Skin of body (tissue), 2 donors: ENCODE data around the gene RHOBTB1. TPM values are rescaled to one million over a fixed set of nuclear protein-coding genes. Genes with fewer than 3 reads are reported as not detected.
A peak's percentile ranks its signal among the peaks of the same experiment; 100 is the strongest.

Experiments
- DNase-seq: peaks from one replicate; lab custom pipeline; 2025; lab: John Stamatoyannopoulos, UW
- total RNA-seq: library from RNA; depleted of rRNA; stranded (reverse); fragments of >200 nt; gene quantifications from one replicate; pipeline ENCODE4 v1.2.3, GENCODE V29; 2014

RHOBTB1 gene
- total RNA-seq, 1 donor from 2014 or later = 22.8 TPM

GRCh38 chr10:60942134-60942787 is 1.7 kb downstream of the RHOBTB1 start:
- no peak for DNase-seq

DNA sequence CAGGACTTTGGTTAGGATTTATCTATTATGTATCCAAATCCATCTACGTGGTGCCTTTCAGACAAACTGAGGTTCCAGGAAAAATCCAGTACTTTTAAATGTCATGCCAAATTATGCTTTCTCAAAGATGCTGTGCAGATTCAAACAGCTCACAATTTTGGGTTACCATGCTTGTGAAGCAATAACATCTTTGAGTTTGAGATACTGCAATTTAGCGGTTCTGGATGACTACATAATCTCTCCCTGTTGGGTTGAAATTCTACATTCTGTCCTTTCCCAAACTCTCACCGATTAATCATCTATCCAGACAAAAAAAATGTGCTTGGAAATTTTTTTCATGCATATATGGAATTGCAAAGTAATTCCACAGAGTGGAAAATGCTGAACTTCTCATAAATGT is 3.5 kb downstream of the RHOBTB1 start:
- no peak for DNase-seq

DNA sequence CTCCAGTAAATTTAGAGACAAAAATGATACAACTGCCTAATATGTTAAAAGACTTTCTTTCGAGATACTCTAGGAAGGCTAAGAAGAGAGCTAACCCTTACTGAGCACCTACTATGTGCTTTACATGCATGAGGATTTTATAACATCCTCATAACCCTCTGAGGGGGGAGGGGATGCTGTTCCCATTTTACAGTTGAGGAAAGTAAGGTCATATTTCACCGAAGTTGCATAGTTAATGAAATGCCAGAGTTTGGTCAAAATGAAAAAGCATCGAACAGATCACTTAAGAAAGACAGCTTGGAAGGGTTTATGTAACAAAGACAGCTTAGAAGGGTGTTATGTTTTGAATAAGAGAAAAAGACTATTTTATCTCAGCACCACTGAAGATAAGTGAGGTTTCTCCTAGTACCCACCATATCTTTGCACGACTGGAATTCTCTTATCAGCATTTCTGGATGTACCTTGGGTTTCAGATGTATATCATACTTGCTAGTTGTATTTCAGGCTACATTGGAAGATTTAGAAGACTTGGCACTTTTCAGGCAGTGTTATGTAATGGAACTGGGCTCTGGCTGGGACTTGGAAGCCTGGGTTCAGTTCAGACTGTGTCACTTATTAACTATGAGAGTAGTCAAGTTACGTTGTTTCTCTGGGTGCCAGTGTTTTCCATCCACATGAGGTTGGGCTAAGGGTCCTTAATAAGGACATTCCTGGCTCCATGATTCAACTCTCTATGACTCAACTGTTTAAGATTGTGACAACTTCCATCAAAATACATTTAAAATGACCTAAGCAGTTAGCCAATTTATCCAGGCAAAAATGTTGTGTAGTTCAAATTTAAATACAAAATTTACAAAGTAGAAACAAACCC is 6.0 kb downstream of the RHOBTB1 start:
- DNase-seq = no peak

DNA sequence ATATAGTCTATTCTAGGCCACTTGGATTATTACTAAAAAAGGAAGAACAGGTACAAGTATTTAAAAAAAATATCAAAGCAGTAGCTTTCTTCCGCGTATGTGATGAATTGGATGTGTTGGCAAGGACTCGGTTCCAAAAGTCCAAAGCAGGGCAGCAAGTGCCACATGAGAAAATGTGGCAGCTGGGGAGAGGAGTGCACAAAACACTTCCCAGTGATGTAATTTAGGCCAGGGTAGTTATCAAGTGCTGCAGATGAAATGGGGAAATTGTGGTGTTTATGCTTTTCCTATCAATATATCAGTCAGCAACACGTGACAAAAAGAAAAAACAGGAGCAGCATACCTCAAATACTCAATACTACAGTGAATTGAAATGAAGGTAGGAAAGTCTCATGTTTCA is 7.0 kb downstream of the RHOBTB1 start:
- no peak for DNase-seq

- no peak for DNase-seq
Observed at GRCh38 chr10:60934215-60935175, 9.5 kb downstream of the RHOBTB1 start.

DNA sequence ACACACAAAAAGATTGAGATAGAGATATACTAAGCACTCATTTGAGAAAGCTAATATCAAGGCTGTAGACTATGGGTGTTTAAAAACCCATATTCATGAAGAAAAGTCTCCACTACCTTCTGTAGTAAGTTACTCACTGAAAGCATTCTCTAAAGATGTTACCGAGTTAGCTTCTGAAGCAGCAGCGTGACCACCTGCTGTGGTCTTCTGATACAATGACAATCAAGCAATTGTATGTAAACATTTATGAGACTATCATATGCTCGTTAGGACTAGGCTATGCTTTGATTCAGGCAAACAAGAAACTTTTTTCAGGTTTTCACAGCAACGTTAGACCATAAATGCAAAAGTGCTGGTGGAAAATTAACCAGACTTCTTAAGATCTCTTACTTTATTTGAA is 11.2 kb downstream of the RHOBTB1 start:
- no peak for DNase-seq

DNA sequence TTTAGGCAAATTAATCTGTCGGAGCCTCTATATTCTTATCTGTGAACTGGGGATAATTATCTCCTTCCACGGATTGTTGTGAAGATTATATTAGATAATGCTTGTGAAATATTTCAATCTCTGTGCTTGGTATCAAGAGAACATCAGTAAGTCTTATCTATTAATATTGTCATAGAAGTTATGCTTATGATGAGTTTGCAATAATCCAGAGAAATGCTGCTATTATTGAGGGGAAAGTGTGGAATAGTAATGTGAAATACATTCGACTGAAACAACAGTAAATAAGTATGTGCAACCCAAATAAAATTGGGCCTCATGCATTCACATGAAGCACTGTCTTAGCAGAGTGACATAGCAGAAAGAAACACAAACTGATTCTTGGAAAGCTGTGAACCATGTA is 13.7 kb downstream of the RHOBTB1 start:
- no peak for DNase-seq

- DNase-seq = no peak
Observed at GRCh38 chr10:60921633-60922032, 22.4 kb downstream of the RHOBTB1 start.

GRCh38 chr10:60920479-60920878 is 23.5 kb downstream of the RHOBTB1 start:
- no peak for DNase-seq

GRCh38 chr10:60919551-60919950 is 24.4 kb downstream of the RHOBTB1 start:
- no peak for DNase-seq

- DNase-seq = no peak
Observed at GRCh38 chr10:60917331-60918280, 26.4 kb downstream of the RHOBTB1 start.

DNA sequence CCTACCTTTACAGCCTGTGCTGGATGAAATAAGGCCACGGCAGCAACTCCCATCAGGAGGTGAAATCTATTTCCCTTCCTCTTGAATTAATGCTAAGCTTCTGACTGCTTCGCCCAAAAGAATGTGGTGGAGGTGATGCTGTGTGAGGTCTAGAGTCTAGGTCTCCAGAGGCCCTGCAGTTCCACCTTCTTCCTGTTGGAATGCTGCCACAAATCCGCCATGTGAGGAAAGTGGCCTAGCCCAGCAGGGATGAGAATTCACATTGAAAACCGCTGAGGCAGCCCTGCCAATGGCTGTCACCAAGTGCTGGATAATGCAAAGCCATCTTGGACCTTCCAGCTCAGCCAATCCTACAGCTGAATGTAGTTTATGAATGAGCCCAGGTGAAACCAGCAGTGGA is 28.0 kb downstream of the RHOBTB1 start:
- no peak for DNase-seq

- DNase-seq = peak; percentile 89
Observed at GRCh38 chr10:60914690-60915141, 29.3 kb downstream of the RHOBTB1 start.

GRCh38 chr10:60913657-60914056 is 30.3 kb downstream of the RHOBTB1 start:
- DNase-seq = no peak

GRCh38 chr10:60913071-60913470 is 30.9 kb downstream of the RHOBTB1 start:
- no peak for DNase-seq

- no peak for DNase-seq
Observed at GRCh38 chr10:60911715-60912114, 32.3 kb downstream of the RHOBTB1 start.

- DNase-seq = no peak
Observed at GRCh38 chr10:60911216-60911615, 32.8 kb downstream of the RHOBTB1 start.

- DNase-seq = no peak
Observed at GRCh38 chr10:60910543-60910942, 33.4 kb downstream of the RHOBTB1 start.

GRCh38 chr10:60908896-60909295 is 35.1 kb downstream of the RHOBTB1 start:
- DNase-seq = no peak

GRCh38 chr10:60908031-60908430 is 36.0 kb downstream of the RHOBTB1 start:
- no peak for DNase-seq
